Umbilical cord (tissue), 2 donors: Measurements from ENCODE around the gene LIN54. TPM values are rescaled to one million over a fixed set of nuclear protein-coding genes. Genes with fewer than 3 reads are reported as not detected.
A peak's percentile ranks its signal among the peaks of the same experiment; 100 is the strongest.
"Not testable (repeated sequence)": the region's sequence is repeated elsewhere in the genome, so short reads cannot be mapped to it uniquely, and the experiment has no call there.

Experiments
- DNase-seq: peaks from one replicate; pipeline ENCODE4 v3.0.0-alpha.2; 2015; ENCODE audit warnings: low spot score
- total RNA-seq: library from RNA; depleted of rRNA; stranded (reverse); fragments of >200 nt; gene quantifications from one replicate; pipeline ENCODE4 v1.2.3, GENCODE V29; 2014; ENCODE audit warnings: low replicate concordance; ENCODE audit not compliant: insufficient read depth

The LIN54 gene
- total RNA-seq, 1 donor from 2014 or later = 14.2 TPM

- peak; percentile 41 for DNase-seq
Observed at GRCh38 chr4:83012200-83012686, 1.6 kb upstream of the LIN54 start.

DNA sequence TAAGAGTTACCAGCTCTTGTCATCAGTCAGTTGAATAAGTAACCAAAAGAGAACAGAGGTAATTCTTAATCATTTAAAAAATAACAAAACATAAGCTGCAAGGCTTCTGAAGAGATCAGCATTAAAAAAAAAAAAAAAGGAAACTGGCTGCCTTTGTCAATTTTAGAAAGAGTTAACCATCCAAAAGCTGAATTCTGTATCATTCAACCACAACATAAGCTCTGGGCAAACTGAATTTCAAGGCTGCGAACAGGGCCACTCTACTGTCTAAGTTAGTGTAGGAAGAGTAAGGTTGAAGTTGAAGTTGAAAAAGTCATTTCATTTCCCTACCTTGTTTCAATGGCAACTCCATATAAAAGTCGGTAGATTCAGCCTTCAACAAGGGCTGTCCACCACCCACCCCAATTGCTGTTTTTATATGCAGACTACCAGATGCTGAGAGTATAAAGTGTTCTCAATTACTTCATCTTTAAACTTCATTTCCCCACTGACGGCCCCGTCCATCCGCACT, 1.1 kb upstream of the LIN54 start:
- no peak for DNase-seq

GRCh38 chr4:83010111-83010521, 507 bp downstream of the LIN54 start:
- DNase-seq = peak; percentile 38

- no peak for DNase-seq
Observed at GRCh38 chr4:83009529-83009928, 1.1 kb downstream of the LIN54 start.

- not testable (repeated sequence) for DNase-seq
Observed at GRCh38 chr4:83003044-83003791, 7.4 kb downstream of the LIN54 start.

DNA sequence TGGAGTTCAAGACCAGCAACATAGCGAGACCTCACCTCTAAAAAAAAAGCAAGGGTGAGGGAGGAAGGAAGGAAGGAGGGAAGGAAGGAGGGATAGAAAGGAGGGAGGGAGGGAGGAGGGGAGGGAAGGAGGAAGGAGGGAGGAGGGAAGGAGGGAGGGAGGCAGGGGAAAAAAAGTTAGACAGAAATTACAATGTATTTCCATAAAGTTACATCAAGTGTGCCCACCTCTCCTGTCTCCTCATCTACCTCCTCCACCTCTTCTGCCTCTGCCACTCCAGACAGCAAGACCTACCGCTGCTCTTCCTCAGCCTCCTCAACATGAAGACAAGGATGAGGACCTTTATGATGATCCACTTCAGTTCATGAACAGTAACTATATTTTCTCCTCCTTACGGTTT, 8.3 kb downstream of the LIN54 start:
- DNase-seq = no peak

DNA sequence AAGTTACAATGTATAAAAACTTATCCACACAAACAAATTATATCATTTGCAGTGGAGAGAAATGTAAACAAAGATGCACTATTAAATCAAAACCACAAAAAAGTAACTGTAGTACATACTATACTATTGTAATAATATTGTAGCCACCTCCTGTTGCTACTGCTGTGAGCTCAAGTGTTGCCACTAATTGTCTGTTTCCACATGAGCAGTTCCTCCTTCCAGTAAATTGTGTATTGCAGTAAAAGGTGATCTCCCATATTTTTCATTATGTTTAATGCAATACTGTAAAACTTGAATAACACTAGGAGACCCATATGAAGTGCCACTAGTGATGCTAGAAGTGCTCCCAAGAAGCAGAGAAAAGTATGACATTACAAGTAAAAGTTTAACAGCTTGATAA, 11.7 kb downstream of the LIN54 start:
- DNase-seq = no peak

DNA sequence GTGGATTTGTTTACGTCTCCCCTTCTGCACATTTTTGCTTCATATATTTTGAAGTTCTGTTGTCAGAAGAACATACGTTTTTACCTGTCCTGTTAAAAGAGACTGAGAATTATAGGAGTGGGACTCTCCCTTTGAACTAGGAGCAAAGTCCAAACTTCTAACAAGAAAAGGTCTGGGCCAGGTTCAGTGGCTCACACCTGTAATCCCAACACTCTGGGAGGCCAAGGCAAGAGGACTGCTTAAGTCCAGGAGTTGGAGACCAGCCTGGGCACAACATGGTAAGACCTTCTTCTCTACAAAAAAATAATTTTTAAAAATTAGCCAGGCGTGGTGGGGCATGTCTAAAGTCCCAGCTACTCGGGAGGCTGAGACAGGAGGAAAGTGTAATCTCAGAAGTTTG, 15.8 kb downstream of the LIN54 start:
- no peak for DNase-seq

GRCh38 chr4:82989575-82990429, 20.8 kb downstream of the LIN54 start:
- DNase-seq = no peak

GRCh38 chr4:82988323-82988832, 22.2 kb downstream of the LIN54 start:
- no peak for DNase-seq

GRCh38 chr4:82987519-82987918, 23.1 kb downstream of the LIN54 start:
- not testable (repeated sequence) for DNase-seq

DNA sequence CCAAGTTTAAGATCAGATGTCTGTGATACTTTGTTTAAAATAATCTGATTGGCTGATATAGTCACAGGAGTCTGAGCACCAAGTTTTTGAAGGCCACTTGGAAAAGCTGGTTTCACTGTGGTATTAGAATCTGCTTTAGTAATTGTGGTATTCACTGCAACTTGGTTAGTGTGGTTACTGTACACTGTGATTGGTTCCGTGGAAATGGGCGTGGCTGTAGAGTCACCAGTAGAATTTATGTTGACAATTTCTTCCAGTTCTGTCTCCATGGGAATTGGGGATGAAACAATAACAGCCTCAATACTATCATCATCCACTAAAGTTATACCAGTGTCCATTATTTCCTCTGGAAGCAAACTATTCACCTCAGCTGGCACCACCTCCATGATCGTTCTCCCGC, 26.2 kb downstream of the LIN54 start:
- DNase-seq = no peak

GRCh38 chr4:82983444-82983843, 27.2 kb downstream of the LIN54 start:
- DNase-seq = no peak

GRCh38 chr4:82981138-82981537, 29.5 kb downstream of the LIN54 start:
- DNase-seq = no peak

DNA sequence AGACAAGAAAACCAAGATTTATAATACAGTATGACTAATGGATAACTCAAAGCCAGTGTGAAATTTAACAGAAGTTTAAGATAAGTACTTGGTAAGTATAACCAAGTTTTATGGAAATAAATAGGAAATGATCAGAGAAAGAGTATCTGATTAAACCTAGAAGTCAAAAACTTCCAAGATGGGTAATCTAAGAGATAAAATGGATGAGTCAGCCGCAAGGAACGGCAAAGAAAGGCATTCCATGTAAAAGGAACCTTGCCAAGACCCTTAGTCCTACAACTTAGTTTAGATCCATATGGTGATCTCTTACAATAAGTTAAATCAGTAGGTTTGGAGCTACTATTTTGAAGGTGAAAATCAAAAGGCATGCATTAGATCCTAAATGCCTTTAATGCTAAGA, 34.8 kb downstream of the LIN54 start:
- DNase-seq = peak; percentile 56

- no peak for DNase-seq
Observed at GRCh38 chr4:82969414-82969813, 41.2 kb downstream of the LIN54 start.

GRCh38 chr4:82968972-82969371, 41.7 kb downstream of the LIN54 start:
- no peak for DNase-seq

DNA sequence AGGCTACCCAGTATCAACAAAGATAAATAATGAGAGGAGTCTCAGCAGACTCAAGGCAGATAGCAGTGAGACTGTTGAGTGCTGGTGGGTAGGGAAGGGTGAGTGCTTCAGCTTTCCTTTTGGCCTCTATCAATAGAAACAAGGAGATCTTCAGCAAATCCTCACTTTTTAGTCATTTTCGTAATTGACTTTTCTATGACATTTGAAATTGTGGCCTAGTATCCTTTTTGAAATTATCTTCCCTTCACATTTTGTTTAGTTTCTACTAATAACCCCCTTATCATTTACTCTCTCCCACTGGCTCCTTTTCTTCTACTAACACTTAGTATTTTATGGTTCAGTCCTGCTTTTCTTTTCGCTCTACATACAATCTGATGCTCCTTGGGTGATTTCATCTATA, 44.9 kb downstream of the LIN54 start:
- DNase-seq = no peak

GRCh38 chr4:82957045-82957444, 53.6 kb downstream of the LIN54 start:
- DNase-seq = no peak

DNA sequence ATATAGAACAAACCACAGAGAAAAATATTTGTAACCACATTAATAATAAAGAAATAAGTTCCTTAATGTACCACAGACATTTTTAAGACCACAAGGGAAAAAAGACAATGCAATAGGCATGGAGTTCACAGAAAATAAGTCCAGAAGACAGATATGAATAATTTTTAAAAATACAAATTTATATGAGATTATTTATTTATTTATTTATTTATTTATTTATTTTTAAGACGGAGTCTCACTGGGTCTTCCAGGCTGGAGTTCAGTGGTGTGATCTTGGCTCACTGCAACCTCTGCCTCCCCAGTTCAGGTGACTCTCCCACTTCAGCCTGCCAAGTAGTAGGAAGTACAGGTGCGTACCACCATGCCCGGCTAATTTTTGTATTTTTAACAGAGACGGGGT, 56.4 kb downstream of the LIN54 start:
- no peak for DNase-seq

- DNase-seq = no peak
Observed at GRCh38 chr4:82951196-82951595, 59.4 kb downstream of the LIN54 start.

GRCh38 chr4:82948647-82949204, 61.9 kb downstream of the LIN54 start:
- no peak for DNase-seq
